Esophagus muscularis mucosa (tissue), 4 donors: ENCODE data around the gene ARHGAP23.

Experiments
- EP300 ChIP-seq: sonication (generic); formaldehyde crosslinking; IDR thresholded peaks from one replicate; pipeline ENCODE4 v1.6.1; 2017; ENCODE audit warnings: antibody characterized with exemption
- POLR2A ChIP-seq: fragments of 450-650 bp; IDR thresholded peaks from one replicate; pipeline ENCODE4 v1.6.1; 2017; ENCODE audit warnings: antibody characterized with exemption, moderate library complexity, mild to moderate bottlenecking, low read depth
- TF ChIP-seq, protein P1 (sequence below), 3 experiments: fragments of 200-600 bp in 2 of 3; fragments of 450-650 bp in 1 of 3; sonication (generic) in 2 of 3; IDR thresholded peaks; one replicate each; pipeline ENCODE4 v1.5.1; 2017 to 2019; ENCODE audit warnings: antibody characterized with exemption in 3 of 3, mild to moderate bottlenecking in 2 of 3, moderate library complexity in 1 of 3

- TF ChIP-seq POLR2A: no peak
- TF ChIP-seq, protein P1, sequence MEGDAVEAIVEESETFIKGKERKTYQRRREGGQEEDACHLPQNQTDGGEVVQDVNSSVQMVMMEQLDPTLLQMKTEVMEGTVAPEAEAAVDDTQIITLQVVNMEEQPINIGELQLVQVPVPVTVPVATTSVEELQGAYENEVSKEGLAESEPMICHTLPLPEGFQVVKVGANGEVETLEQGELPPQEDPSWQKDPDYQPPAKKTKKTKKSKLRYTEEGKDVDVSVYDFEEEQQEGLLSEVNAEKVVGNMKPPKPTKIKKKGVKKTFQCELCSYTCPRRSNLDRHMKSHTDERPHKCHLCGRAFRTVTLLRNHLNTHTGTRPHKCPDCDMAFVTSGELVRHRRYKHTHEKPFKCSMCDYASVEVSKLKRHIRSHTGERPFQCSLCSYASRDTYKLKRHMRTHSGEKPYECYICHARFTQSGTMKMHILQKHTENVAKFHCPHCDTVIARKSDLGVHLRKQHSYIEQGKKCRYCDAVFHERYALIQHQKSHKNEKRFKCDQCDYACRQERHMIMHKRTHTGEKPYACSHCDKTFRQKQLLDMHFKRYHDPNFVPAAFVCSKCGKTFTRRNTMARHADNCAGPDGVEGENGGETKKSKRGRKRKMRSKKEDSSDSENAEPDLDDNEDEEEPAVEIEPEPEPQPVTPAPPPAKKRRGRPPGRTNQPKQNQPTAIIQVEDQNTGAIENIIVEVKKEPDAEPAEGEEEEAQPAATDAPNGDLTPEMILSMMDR (IDR thresholded peaks at IDR 0.05): no peak
- no peak for TF ChIP-seq EP300
Measured at GRCh38 chr17:38404174-38404943, 23.9 kb upstream of the ARHGAP23 start.
